ENCODE data around the gene CLSTN3.

DNA sequence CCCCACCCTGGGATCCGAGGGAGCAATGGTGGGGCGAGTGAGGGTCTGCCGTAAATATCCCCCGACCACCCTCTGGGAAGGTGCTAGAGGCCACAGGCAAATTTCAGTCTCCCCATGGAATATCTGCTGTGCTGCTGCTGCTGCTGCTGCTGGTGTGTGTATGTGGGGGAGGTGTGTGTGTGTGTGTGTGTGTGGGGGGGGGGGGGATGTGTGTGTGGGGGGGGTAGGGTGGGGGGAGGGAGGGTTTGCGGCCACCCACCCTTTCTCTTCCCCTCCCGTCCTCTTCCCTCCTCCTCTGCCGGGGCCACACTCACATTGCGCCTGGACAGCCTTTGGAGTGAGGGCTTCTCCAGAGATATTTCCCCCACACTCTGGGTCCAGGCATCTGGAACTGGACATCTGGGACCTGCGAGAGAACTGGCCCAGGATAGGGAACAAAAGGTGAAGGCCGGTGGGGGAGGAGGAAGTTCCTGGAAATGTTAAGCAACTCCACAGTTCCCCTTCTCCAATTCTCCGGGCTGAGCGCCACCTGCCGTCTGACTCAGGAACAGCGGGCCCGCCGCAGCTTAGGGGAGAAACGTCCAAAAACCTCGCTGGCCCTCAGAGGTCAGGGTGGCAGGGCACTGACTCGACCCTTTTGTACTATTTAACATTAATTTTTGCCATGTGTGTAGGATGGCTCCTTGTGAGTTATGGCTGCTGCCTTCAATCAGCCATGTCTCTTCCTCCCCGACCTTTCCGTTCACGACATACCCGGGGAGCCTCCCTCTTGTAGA is 21.2 kb upstream of the CLSTN3 start, which contains the start of gene C1RL:
- TF ChIP-seq CTCF (conservative IDR thresholded peaks at IDR 0.05): peak; percentile 97
- no peak for TF ChIP-seq EZH2 (IDR thresholded peaks at IDR 0.05; ENCODE audit: low read depth)
